ENCODE data around the gene RFC1. TPM values are rescaled to one million over a fixed set of nuclear protein-coding genes. Genes with fewer than 3 reads are reported as not detected.
"Not testable (repeated sequence)": the region's sequence is repeated elsewhere in the genome, so short reads cannot be mapped to it uniquely, and the experiment has no call there.

The RFC1 gene
- total RNA-seq, 1 experiment from 2014 or later = 34.3 TPM

GRCh38 chr4:39312816-39313215 is 53.3 kb downstream of the RFC1 start:
- no peak for DNase-seq (ENCODE audit: low read depth)

GRCh38 chr4:39308611-39309010 is 57.6 kb downstream of the RFC1 start:
- peak; percentile 72 for DNase-seq (ENCODE audit: low read depth)

- DNase-seq (ENCODE audit: low read depth) = no peak
These were observed 60.1 kb downstream of the RFC1 start for GRCh38 chr4:39305912-39306677.

- no peak for DNase-seq (ENCODE audit: low read depth)
These were observed 61.5 kb downstream of the RFC1 start for GRCh38 chr4:39304651-39305050.

- DNase-seq (ENCODE audit: low read depth) = no peak
These were observed 62.3 kb downstream of the RFC1 start for GRCh38 chr4:39303871-39304270.

GRCh38 chr4:39302901-39303300 is 63.3 kb downstream of the RFC1 start:
- DNase-seq (ENCODE audit: low read depth) = no peak

- DNase-seq (ENCODE audit: low read depth) = no peak
These were observed 70.4 kb downstream of the RFC1 start for GRCh38 chr4:39295784-39296183.

- not testable (repeated sequence) for DNase-seq (ENCODE audit: low read depth)
These were observed 73.7 kb downstream of the RFC1 start for GRCh38 chr4:39292433-39292832.

- no peak for DNase-seq (ENCODE audit: low read depth)
These were observed 74.5 kb downstream of the RFC1 start for GRCh38 chr4:39291686-39292085.

GRCh38 chr4:39287223-39287622 is 78.9 kb downstream of the RFC1 start:
- DNase-seq (ENCODE audit: low read depth) = no peak

- no peak for DNase-seq (ENCODE audit: low read depth)
These were observed 79.9 kb downstream of the RFC1 start for GRCh38 chr4:39286263-39286662.

- no peak for DNase-seq (ENCODE audit: low read depth)
These were observed 80.3 kb downstream of the RFC1 start for GRCh38 chr4:39285853-39286252.

- no peak for DNase-seq (ENCODE audit: low read depth)
These were observed 80.9 kb downstream of the RFC1 start for GRCh38 chr4:39285111-39285795.

GRCh38 chr4:39280770-39281169 is 85.4 kb downstream of the RFC1 start:
- DNase-seq (ENCODE audit: low read depth) = no peak

- DNase-seq (ENCODE audit: low read depth) = no peak
These were observed 86.7 kb downstream of the RFC1 start for GRCh38 chr4:39279416-39279815.

GRCh38 chr4:39278476-39278875 is 87.7 kb downstream of the RFC1 start:
- DNase-seq (ENCODE audit: low read depth) = no peak

- DNase-seq (ENCODE audit: low read depth) = not testable (repeated sequence)
These were observed 88.5 kb downstream of the RFC1 start for GRCh38 chr4:39277661-39278060.

- no peak for DNase-seq (ENCODE audit: low read depth)
These were observed 91.7 kb downstream of the RFC1 start for GRCh38 chr4:39274503-39274902.

- DNase-seq (ENCODE audit: low read depth) = no peak
These were observed 102.3 kb downstream of the RFC1 start for GRCh38 chr4:39263895-39264294.

GRCh38 chr4:39259571-39260330 is 106.4 kb downstream of the RFC1 start:
- peak; percentile 71 for DNase-seq (ENCODE audit: low read depth)

GRCh38 chr4:39256436-39256835 is 109.7 kb downstream of the RFC1 start:
- DNase-seq (ENCODE audit: low read depth) = peak; percentile 54

- peak; percentile 65 for DNase-seq (ENCODE audit: low read depth)
These were observed 110.3 kb downstream of the RFC1 start for GRCh38 chr4:39255871-39256270.
